Muscle of leg (tissue), 11 donors: ENCODE measurements around the gene COL21A1. TPM values are rescaled to one million over a fixed set of nuclear protein-coding genes. Genes with fewer than 3 reads are reported as not detected.
A peak's percentile ranks its signal among the peaks of the same experiment; 100 is the strongest.

Experiments
- DNase-seq: peaks from one replicate; pipeline ENCODE4 v3.0.0; 2013
- H3K27ac ChIP-seq: one replicate; pipeline ENCODE4 v1.5.1; 2013; ENCODE audit warnings: mild to moderate bottlenecking, low read length, control low read depth
- H3K27me3 ChIP-seq: one replicate; pipeline ENCODE4 v1.6.1; 2013; ENCODE audit warnings: low read length; ENCODE audit not compliant: control insufficient read depth, insufficient read depth
- H3K36me3 ChIP-seq: one replicate; pipeline ENCODE4 v1.6.1; 2013; ENCODE audit warnings: low read length; ENCODE audit not compliant: control insufficient read depth, insufficient read depth
- H3K4me1 ChIP-seq: one replicate; pipeline ENCODE4 v1.6.1; 2013; ENCODE audit warnings: low read length; ENCODE audit not compliant: control insufficient read depth, insufficient read depth
- H3K4me3 ChIP-seq: one replicate; pipeline ENCODE4 v1.5.1; 2013; ENCODE audit warnings: low read length, control low read depth
- H3K9me3 ChIP-seq: replicated peaks from 2 replicates; pipeline ENCODE4 v1.6.1; 2013; ENCODE audit warnings: low read depth, low read length; ENCODE audit not compliant: control insufficient read depth
- WGBS: methylation state at CpG from one replicate; pipeline ENCODE4 v1.1.5; 2013; ENCODE audit warnings: missing lambda C conversion rate; ENCODE audit not compliant: insufficient coverage; 5-methylcytosine and 5-hydroxymethylcytosine counted together
- polyA plus RNA-seq, 8 donors: library from polyadenylated mRNA; unstranded; fragments of 120-200 nt; gene quantifications; one replicate each; pipeline versions ENCODE4 v1.2.1 to v1.2.3, GENCODE V29; 2013; ENCODE audit warnings: inconsistent platforms in 1 of 8, low replicate concordance in 1 of 8; ENCODE audit not compliant: insufficient read length in 8 of 8, insufficient read depth in 1 of 8
- total RNA-seq: library from RNA; stranded (reverse); fragments of 120-200 nt; gene quantifications from one replicate; pipeline ENCODE4 v1.2.4, GENCODE V29; 2013

Gene COL21A1
- total and polyA plus RNA-seq, 9 donors: 86.6 to 195 (median 115) TPM

- WGBS: 89% methylated on average over 1 of the region's 1 CpG
- H3K9me3 ChIP-seq: no peaks in the 10 kb centered on the region
- no peak overlapping the region for H3K4me3 ChIP-seq
- no peak overlapping the region for H3K27ac ChIP-seq
- no peaks in the 10 kb centered on the region for H3K4me1 ChIP-seq
- no peaks in the 10 kb centered on the region for H3K27me3 ChIP-seq
- peak; percentile 61 for DNase-seq
- peaks cover 4% of the 10 kb centered on the region for H3K36me3 ChIP-seq
Measured at GRCh38 chr6:56162081-56162480, 85.3 kb downstream of the COL21A1 start.

- Histone ChIP-seq H3K4me3 (no peak overlapping the region), H3K36me3 (peaks cover 8% of the 10 kb centered on the region), H3K27me3 (no peaks in the 10 kb centered on the region), H3K9me3 (no peaks in the 10 kb centered on the region), H3K27ac (no peak overlapping the region), H3K4me1 (no peaks in the 10 kb centered on the region)
- peak; percentile 59 for DNase-seq
- WGBS: no CpG with 5 or more reads among the region's 2 CpGs
Measured at GRCh38 chr6:56160489-56160888, 86.9 kb downstream of the COL21A1 start.

- H3K27ac ChIP-seq: no peak overlapping the region
- peak; percentile 78 for DNase-seq
- no peaks in the 10 kb centered on the region for H3K4me1 ChIP-seq
- peaks cover 14% of the 10 kb centered on the region for H3K36me3 ChIP-seq
- no peaks in the 10 kb centered on the region for H3K27me3 ChIP-seq
- peaks cover 2% of the 10 kb centered on the region for H3K9me3 ChIP-seq
- 17% methylated on average over 1 of the region's 2 CpGs for WGBS
- H3K4me3 ChIP-seq: no peak overlapping the region
Measured at GRCh38 chr6:56158571-56158970, 88.8 kb downstream of the COL21A1 start.

GRCh38 chr6:56156643-56157042 is 90.7 kb downstream of the COL21A1 start:
- Histone ChIP-seq H3K9me3 (peaks cover 6% of the 10 kb centered on the region), H3K27me3 (no peaks in the 10 kb centered on the region), H3K36me3 (peaks cover 13% of the 10 kb centered on the region), H3K27ac (no peak overlapping the region), H3K4me3 (no peak overlapping the region), H3K4me1 (no peaks in the 10 kb centered on the region)
- no peak for DNase-seq
- WGBS: 100% methylated on average over 1 of the region's 2 CpGs

- no peak overlapping the region for H3K27ac ChIP-seq
- WGBS: no CpG with 5 or more reads among the region's 4 CpGs
- no peaks in the 10 kb centered on the region for H3K4me1 ChIP-seq
- no peaks in the 10 kb centered on the region for H3K27me3 ChIP-seq
- DNase-seq: no peak
- H3K9me3 ChIP-seq: peaks cover 6% of the 10 kb centered on the region
- H3K4me3 ChIP-seq: no peak overlapping the region
- H3K36me3 ChIP-seq: peaks cover 16% of the 10 kb centered on the region
Measured at GRCh38 chr6:56155634-56156141, 91.7 kb downstream of the COL21A1 start.

GRCh38 chr6:56154076-56154475 is 93.3 kb downstream of the COL21A1 start:
- no peak overlapping the region for H3K4me3 ChIP-seq
- H3K36me3 ChIP-seq: peaks cover 18% of the 10 kb centered on the region
- peaks cover 6% of the 10 kb centered on the region for H3K9me3 ChIP-seq
- no peaks in the 10 kb centered on the region for H3K27me3 ChIP-seq
- no peaks in the 10 kb centered on the region for H3K4me1 ChIP-seq
- DNase-seq: no peak
- H3K27ac ChIP-seq: no peak overlapping the region

- WGBS: no CpG with 5 or more reads among the region's 1 CpG
- no peak overlapping the region for H3K27ac ChIP-seq
- DNase-seq: no peak
- no peak overlapping the region for H3K4me3 ChIP-seq
- peaks cover 6% of the 10 kb centered on the region for H3K9me3 ChIP-seq
- H3K27me3 ChIP-seq: no peaks in the 10 kb centered on the region
- peaks cover 18% of the 10 kb centered on the region for H3K36me3 ChIP-seq
- H3K4me1 ChIP-seq: no peaks in the 10 kb centered on the region
Measured at GRCh38 chr6:56152611-56153010, 94.8 kb downstream of the COL21A1 start.

- Histone ChIP-seq H3K4me3 (no peak overlapping the region), H3K36me3 (peaks cover 18% of the 10 kb centered on the region), H3K9me3 (peaks cover 6% of the 10 kb centered on the region), H3K27ac (peak overlapping the region; percentile 23), H3K27me3 (no peaks in the 10 kb centered on the region), H3K4me1 (no peaks in the 10 kb centered on the region)
- DNase-seq: peak; percentile 76
- 80% methylated on average over 1 of the region's 3 CpGs for WGBS
Measured at GRCh38 chr6:56151609-56152224, 95.7 kb downstream of the COL21A1 start.

- Histone ChIP-seq H3K9me3 (peaks cover 5% of the 10 kb centered on the region), H3K4me3 (no peak overlapping the region), H3K27me3 (no peaks in the 10 kb centered on the region), H3K4me1 (no peaks in the 10 kb centered on the region), H3K27ac (no peak overlapping the region), H3K36me3 (peaks cover 10% of the 10 kb centered on the region)
- DNase-seq: peak; percentile 82
- 30% methylated on average over 2 of the region's 2 CpGs for WGBS
Measured at GRCh38 chr6:56148488-56149186, 98.7 kb downstream of the COL21A1 start.

- H3K4me3 ChIP-seq: no peak overlapping the region
- no peaks in the 10 kb centered on the region for H3K4me1 ChIP-seq
- H3K27me3 ChIP-seq: no peaks in the 10 kb centered on the region
- no peak overlapping the region for H3K27ac ChIP-seq
- DNase-seq: peak; percentile 66
- WGBS: 40% methylated on average over 1 of the region's 2 CpGs
- peaks cover 8% of the 10 kb centered on the region for H3K36me3 ChIP-seq
- H3K9me3 ChIP-seq: peaks cover 4% of the 10 kb centered on the region
Measured at GRCh38 chr6:56147766-56148165, 99.6 kb downstream of the COL21A1 start.
